Measurements from ENCODE around the gene CTSO. TPM values are rescaled to one million over a fixed set of nuclear protein-coding genes. Genes with fewer than 3 reads are reported as not detected.

Gene CTSO
- total RNA-seq, 1 donor from 2014 or later = 1.7 TPM

- DNase-seq (ENCODE audit: low read depth, low spot score) = no peak
- Mint-ChIP-seq H3K4me1 (peaks cover 5% of the 10 kb centered on the region), H3K4me3 (peak overlapping the region; percentile 14), H3K36me3 (ENCODE audit: low read depth) (no peaks in the 10 kb centered on the region), H3K9me3 (peaks cover 4% of the 10 kb centered on the region), H3K27ac (ENCODE audit: unreplicated experiment) (no peak overlapping the region), H3K27me3 (ENCODE audit: low read depth) (no peaks in the 10 kb centered on the region)
- TF ChIP-seq CTCF (conservative IDR thresholded peaks at IDR 0.05) = no peak
Measured at GRCh38 chr4:155956461-155956860, 2.8 kb upstream of the CTSO start.

DNA sequence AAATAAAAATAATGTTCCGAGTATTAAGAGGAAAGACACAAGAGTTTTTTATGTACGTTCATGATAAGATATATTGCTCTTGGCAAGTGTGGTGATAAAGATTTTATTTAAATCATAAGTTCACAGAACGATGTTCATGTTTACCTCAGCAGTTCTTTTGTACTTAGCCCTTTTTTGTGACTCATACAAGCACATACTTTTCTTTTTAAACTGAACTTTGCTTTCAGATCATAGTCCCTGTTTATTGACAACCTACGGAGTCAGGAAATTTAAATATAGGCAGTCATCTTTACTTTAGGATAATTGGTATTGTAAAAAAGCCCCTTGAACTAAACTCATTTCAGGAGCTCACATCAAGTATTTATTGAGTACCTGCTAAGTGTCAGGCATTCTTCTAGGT lies 1.3 kb upstream of the CTSO start:
- Mint-ChIP-seq H3K27ac (ENCODE audit: unreplicated experiment) (no peak overlapping the region), H3K9me3 (peaks cover 4% of the 10 kb centered on the region), H3K36me3 (ENCODE audit: low read depth) (no peaks in the 10 kb centered on the region), H3K4me1 (peaks cover 5% of the 10 kb centered on the region), H3K4me3 (no peak overlapping the region), H3K27me3 (ENCODE audit: low read depth) (no peaks in the 10 kb centered on the region)
- DNase-seq (ENCODE audit: low read depth, low spot score) = no peak
- no peak for TF ChIP-seq CTCF (conservative IDR thresholded peaks at IDR 0.05)

- no peak for TF ChIP-seq CTCF (conservative IDR thresholded peaks at IDR 0.05)
- H3K4me1 Mint-ChIP-seq = peaks cover 5% of the 10 kb centered on the region
- no peak for DNase-seq (ENCODE audit: low read depth, low spot score)
- H3K4me3 Mint-ChIP-seq = peak overlapping the region; percentile 75
- no peaks in the 10 kb centered on the region for H3K36me3 Mint-ChIP-seq (ENCODE audit: low read depth)
- H3K27ac Mint-ChIP-seq (ENCODE audit: unreplicated experiment) = no peak overlapping the region
- H3K27me3 Mint-ChIP-seq (ENCODE audit: low read depth) = no peaks in the 10 kb centered on the region
- H3K9me3 Mint-ChIP-seq = peaks cover 4% of the 10 kb centered on the region
Measured at GRCh38 chr4:155954118-155954685, 536 bp upstream of the CTSO start.

- Mint-ChIP-seq H3K9me3 (peaks cover 4% of the 10 kb centered on the region), H3K27ac (ENCODE audit: unreplicated experiment) (no peak overlapping the region), H3K27me3 (ENCODE audit: low read depth) (no peaks in the 10 kb centered on the region), H3K36me3 (ENCODE audit: low read depth) (no peaks in the 10 kb centered on the region), H3K4me3 (no peak overlapping the region), H3K4me1 (peaks cover 5% of the 10 kb centered on the region)
- no peak for TF ChIP-seq CTCF (conservative IDR thresholded peaks at IDR 0.05)
- DNase-seq (ENCODE audit: low read depth, low spot score) = no peak
Measured at GRCh38 chr4:155952501-155952901, 1.2 kb downstream of the CTSO start.

GRCh38 chr4:155950461-155950860 lies 3.2 kb downstream of the CTSO start:
- peaks cover 5% of the 10 kb centered on the region for H3K4me1 Mint-ChIP-seq
- no peak for DNase-seq (ENCODE audit: low read depth, low spot score)
- no peaks in the 10 kb centered on the region for H3K27me3 Mint-ChIP-seq (ENCODE audit: low read depth)
- no peak for TF ChIP-seq CTCF (conservative IDR thresholded peaks at IDR 0.05)
- H3K36me3 Mint-ChIP-seq (ENCODE audit: low read depth) = no peaks in the 10 kb centered on the region
- H3K9me3 Mint-ChIP-seq = peaks cover 4% of the 10 kb centered on the region
- no peak overlapping the region for H3K4me3 Mint-ChIP-seq
- H3K27ac Mint-ChIP-seq (ENCODE audit: unreplicated experiment) = no peak overlapping the region

Measured in neural crest cell (in vitro differentiated cells).